Activated T-cell treated with anti-CD3 and anti-CD28 coated beads, Interleukin-2, amount 50 U/mL, for 48 hours (primary cell): ENCODE data around the gene NDUFB11.

Experiments
- DNase-seq, 2 experiments: peaks; one replicate each; pipeline ENCODE4 v3.0.0-alpha.2; 2020

The NDUFB11 gene

DNA sequence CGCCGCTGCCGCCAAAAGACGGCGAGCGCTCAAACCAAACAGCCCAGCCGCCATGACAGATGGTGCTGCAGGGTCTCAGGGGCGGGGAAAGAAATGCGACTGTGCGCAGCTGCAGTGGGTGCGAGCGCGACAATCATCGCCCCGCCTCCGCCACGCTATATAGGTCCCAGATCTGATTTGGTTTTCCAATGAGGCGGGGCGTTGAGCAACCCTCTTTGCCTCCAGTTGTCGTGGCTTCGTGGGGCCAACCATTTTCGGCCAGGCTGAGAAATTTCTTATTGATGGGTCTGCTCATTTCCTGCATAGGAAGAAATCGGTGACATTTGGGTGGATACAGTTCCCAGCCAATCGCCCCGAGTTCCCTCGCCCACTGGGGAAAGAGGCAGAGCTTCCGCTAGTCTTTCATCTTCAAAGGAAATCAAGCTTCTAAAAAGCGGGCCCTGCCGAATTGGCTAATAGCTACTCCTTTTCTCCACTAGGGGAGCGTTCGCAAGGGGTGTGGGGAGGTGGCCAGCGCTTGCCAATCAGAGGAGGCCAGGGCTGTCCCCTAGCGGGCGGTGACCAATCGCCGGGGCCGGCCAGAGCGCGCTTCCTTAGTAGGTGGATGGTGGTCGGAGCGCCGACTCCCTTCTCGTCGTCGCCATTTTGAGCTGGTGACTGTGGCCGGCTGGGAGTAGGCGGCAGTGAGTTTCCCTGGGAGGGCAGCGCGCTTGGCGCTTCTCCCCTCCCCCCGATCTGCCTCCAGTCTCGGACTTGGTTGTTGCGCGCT, at the start of gene NDUFB11, which contains the start of gene RBM10:
Gene NDUFB11, minus strand, starts transcription at position 77 of the 769 bp plus-strand sequence. Its CDS starts 23 bp downstream, at position 54.
Gene RBM10, plus strand, starts transcription at position 596 of the 769 bp plus-strand sequence. CDS start 2,261 bp downstream, outside the sequence.
- peak; percentile 89 to 92 for DNase-seq

GRCh38 chrX:47193475-47194193, 49.1 kb upstream of the NDUFB11 start, which contains the start of gene UBA1:
Gene UBA1 (plus strand): TSS chrX:47193829. CDS start chrX:47198803, 4,974 bp downstream.
- peak; percentile 97 to 99 for DNase-seq

DNA sequence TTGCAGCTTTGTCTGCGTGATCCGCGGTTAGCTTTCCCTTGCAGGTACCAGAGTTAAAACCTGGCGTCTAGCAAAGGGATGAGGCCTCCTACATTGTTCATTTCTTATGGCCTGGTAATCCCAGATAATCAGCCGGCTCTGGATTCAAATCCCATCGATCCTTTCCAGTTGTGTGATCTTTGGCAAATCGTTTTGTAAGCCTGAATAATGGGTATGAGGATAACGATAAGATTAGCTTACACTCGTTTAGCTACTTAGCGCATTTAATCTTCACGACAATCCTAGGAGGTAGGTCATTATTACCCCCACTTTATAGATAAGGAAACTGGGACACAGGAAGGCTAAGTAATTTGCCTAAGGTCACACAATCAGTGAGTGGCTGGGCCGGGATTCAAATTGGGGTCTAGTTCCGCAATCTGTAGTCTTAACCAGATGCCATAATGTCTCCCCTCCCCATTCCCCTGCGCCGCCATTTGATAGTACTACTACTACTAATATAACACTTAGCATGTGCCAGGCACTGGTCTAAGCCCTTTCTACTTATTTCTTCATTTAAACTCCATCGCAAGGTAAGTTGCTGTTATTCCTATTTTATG, 47.4 kb upstream of the NDUFB11 start:
- DNase-seq: no peak

DNA sequence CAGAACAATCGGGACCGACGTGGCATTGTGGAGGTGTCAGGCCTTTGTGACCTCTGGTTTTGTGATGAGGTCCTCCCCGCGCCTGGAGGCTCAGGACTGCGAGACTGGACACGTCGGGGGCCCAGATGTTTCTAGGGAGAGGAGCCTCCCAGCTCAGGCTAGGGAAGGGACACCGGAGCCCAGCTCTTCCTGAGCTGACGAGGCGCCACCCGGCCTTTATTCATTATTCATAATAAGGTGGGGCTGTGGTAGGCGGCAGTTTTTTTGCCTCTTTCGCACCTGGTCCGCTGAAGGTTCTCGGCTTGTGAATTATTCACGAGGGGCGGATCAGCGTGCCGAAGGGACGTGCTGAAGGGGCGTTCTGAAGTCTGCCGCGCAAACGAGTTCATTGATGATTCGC, 46.8 kb upstream of the NDUFB11 start:
- DNase-seq: peak; percentile 55 to 59

GRCh38 chrX:47190445-47191269, 46.2 kb upstream of the NDUFB11 start:
- DNase-seq: peak; percentile 84 to 88

DNA sequence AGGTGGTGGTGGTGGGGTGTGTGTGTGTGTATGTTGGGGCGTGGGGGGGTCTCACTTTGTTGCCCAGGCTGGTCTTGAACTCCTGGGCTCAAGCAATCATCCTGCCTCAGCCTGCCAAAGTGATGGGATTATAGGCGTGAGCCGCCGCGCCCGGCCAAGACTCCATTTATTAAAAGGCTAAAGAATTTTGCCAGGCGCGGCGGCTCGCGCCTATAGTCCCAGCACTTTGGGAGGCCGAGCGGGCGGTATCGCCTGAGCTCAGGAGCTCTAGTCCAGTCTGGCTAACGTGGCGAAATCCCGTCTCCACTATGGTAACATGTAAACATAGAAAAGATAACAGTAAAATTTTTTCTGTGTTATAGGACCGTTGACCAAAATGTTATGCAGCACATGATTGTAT, 45.4 kb upstream of the NDUFB11 start:
- DNase-seq: no peak

GRCh38 chrX:47187106-47187677, 42.7 kb upstream of the NDUFB11 start:
- DNase-seq: no peak

GRCh38 chrX:47186096-47186740, 41.7 kb upstream of the NDUFB11 start:
- no peak for DNase-seq

DNA sequence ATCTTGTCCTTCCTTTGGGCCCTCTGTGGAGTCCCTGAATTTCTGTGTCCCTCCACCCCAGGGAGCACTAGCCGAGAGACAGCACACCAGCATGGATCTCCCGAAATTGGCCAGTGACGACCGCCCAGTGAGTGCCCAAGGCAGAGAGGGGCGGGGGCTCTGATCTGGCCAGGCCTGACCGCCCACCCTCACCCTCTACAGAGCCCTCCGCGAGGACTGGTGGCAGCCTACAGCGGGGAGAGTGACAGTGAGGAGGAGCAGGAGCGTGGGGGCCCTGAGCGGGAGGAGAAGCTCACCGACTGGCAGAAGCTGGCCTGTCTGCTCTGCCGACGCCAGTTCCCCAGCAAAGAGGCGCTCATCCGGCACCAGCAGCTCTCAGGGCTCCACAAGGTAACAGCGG, 40.7 kb upstream of the NDUFB11 start:
- DNase-seq: no peak

GRCh38 chrX:47184486-47184885, 40.0 kb upstream of the NDUFB11 start:
- no peak for DNase-seq

DNA sequence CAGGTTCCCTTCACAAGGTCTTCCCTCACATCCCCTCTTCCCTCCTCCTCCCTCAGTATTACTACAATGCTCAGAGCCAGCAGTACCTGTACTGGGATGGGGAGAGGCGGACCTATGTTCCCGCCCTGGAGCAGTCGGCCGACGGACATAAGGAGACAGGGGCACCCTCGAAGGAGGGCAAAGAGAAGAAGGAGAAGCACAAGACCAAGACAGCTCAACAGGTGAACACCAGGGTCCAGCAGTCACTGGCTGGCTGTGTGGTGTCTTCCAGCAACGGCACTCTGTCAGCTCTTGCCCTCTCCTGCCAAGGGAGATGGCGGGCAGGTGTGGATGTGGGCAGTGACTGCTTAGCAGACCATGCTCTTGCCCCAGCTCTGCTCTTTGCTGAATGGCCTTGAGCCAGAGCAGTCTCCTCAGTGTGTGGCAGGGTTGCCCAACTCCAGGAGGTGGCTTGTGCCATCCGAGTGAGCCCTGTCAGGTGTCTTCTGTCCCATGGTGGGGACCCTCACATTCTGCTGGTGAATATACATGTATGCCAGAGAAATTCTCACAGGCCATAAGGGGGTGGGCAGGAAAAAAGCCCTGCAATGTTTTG, 37.7 kb upstream of the NDUFB11 start:
- no peak for DNase-seq

- DNase-seq: no peak
These were observed 36.8 kb upstream of the NDUFB11 start for GRCh38 chrX:47181301-47181700.

GRCh38 chrX:47180346-47180745, 35.8 kb upstream of the NDUFB11 start:
- DNase-seq: no peak

DNA sequence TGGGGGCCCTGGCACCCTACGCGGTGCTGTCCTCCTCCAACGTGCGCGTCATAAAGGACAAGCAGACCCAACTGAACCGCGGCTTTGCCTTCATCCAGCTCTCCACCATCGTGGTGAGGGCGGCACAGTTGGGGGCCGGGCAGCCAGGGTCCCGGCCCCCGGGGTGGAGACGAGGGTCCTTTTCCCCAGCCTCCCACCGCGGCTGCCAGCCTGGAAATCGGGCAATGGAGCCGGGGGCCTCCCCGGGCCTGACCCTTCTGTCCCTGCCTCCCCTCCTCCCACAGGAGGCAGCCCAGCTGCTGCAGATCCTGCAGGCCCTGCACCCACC, 35.4 kb upstream of the NDUFB11 start:
- DNase-seq: no peak

- no peak for DNase-seq
These were observed 34.9 kb upstream of the NDUFB11 start for GRCh38 chrX:47179221-47179927.

GRCh38 chrX:47178337-47178736, 33.8 kb upstream of the NDUFB11 start:
- DNase-seq: no peak

DNA sequence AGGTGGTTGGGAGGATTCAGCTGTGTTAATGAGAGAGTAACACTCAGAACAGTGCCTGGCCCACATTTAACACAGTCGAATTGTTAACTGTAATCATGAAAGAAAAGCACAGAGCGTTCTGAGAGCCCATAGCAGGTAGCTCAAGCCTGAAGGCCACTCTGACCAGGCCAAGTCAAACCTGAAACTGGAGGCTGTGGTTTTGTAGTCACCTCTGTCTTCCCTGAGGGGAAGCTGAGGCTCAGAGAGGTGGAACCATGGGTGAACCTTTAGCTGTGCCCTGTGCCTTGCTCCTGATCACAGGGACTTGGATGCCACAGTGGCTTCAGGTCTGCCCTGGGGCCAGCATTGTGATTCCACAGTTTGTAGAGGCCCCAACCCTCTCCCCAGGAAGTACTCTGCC, 32.6 kb upstream of the NDUFB11 start:
- no peak for DNase-seq

- no peak for DNase-seq
These were observed 31.7 kb upstream of the NDUFB11 start for GRCh38 chrX:47176101-47176740.

DNA sequence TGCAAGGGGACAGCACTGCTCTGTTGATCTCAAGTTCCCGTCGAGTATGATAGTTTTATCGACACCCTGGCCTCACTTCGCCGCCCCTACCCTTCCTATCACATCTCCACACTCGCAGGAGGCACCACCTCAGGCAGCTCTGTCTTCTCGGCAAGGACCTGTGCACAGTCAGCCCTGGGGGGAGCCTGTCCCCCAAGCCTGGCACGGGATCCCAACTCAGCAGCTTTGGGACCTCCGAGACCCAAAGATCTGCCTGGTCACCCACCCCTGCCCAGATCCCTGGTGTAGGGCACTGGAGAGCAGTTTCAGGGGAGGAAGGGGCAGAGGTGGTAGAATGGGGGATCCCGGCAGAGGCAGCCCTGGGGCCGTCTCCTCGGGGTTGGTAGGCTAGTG, 31.1 kb upstream of the NDUFB11 start:
- no peak for DNase-seq

GRCh38 chrX:47174846-47175587, 30.5 kb upstream of the NDUFB11 start:
- no peak for DNase-seq
